IMR-90 (cell line): ENCODE results near the gene SBK2. TPM values are rescaled to one million over a fixed set of nuclear protein-coding genes. Genes with fewer than 3 reads are reported as not detected.

Experiments
- ATAC-seq: fragments of 200-7000 bp; cut with Tn5 transposase; 2 replicates; pipeline ENCODE4 v1.9.1; 2020; ENCODE audit warnings: low read depth, mild to moderate bottlenecking, moderate library complexity
- BruUV-seq: library from RNA; stranded (reverse); fragments of 400-500 nt; replicated peaks from 2 replicates; lab custom pipeline; 2021; lab: Mats Ljungman, UMichigan
- CTCF ChIA-PET: fragments of 300-600 bp; formaldehyde crosslinking; extraction: SDS; loops from one replicate; lab custom pipeline; 2021; ENCODE audit warnings: antibody characterized with exemption; lab: Yijun Ruan, JAX
- POLR2A ChIA-PET: fragments of 300-600 bp; sonication (Branson Sonifier 250); formaldehyde crosslinking; loops from one replicate; lab custom pipeline; 2022; ENCODE audit warnings: antibody characterized with exemption; ENCODE audit not compliant: unreplicated experiment; lab: Charles Lee
- DNase-seq: peaks from one replicate; pipeline ENCODE4 v3.0.0; 2013
- H2AFZ ChIP-seq: replicated peaks from 2 replicates; pipeline ENCODE3; 2013; ENCODE audit warnings: low read length, mild to moderate bottlenecking; ENCODE audit not compliant: poor library complexity
- H2AK5ac ChIP-seq: 2 replicates; pipeline ENCODE4 v1.6.1; 2013; ENCODE audit warnings: low read depth, low read length, inconsistent platforms
- H2AK9ac ChIP-seq: replicated peaks from 2 replicates; pipeline ENCODE3; 2013; ENCODE audit warnings: mild to moderate bottlenecking, low read depth, low read length, moderate library complexity; ENCODE audit not compliant: poor library complexity
- H2BK120ac ChIP-seq: 2 replicates; pipeline ENCODE4 v1.6.1; 2013; ENCODE audit warnings: low read depth, low read length, inconsistent platforms
- H2BK15ac ChIP-seq: 3 replicates; pipeline ENCODE4 v1.6.1; 2013; ENCODE audit warnings: low read depth, low read length, inconsistent platforms
- H2BK20ac ChIP-seq: 2 replicates; pipeline ENCODE4 v1.6.1; 2013; ENCODE audit warnings: low read depth, mild to moderate bottlenecking, inconsistent platforms, low read length, moderate library complexity
- H2BK5ac ChIP-seq: 2 replicates; pipeline ENCODE4 v1.6.1; 2013; ENCODE audit warnings: mild to moderate bottlenecking, low read depth, low read length, inconsistent platforms; ENCODE audit not compliant: poor library complexity, severe bottlenecking
- H3K14ac ChIP-seq: replicated peaks from 2 replicates; pipeline ENCODE4 v1.6.1; 2013; ENCODE audit warnings: low read depth, low read length, inconsistent platforms
- H3K18ac ChIP-seq: 2 replicates; pipeline ENCODE4 v1.6.1; 2013; ENCODE audit warnings: low read depth, low read length, control low read depth
- H3K23ac ChIP-seq: 2 replicates; pipeline ENCODE4 v1.6.1; 2013; ENCODE audit warnings: low read depth, low read length, inconsistent platforms
- H3K27ac ChIP-seq: 2 replicates; pipeline ENCODE4 v1.5.1; 2013; ENCODE audit warnings: mild to moderate bottlenecking, control low read depth, low read length; ENCODE audit not compliant: insufficient read depth
- H3K27me3 ChIP-seq: 2 replicates; pipeline ENCODE4 v1.6.1; 2013; ENCODE audit warnings: low read length; ENCODE audit not compliant: control insufficient read depth, insufficient read depth
- H3K36me3 ChIP-seq: 2 replicates; pipeline ENCODE4 v1.6.1; 2013; ENCODE audit warnings: low read length, mixed read lengths; ENCODE audit not compliant: control insufficient read depth, insufficient read depth
- H3K4ac ChIP-seq: 2 replicates; pipeline ENCODE4 v1.6.1; 2013; ENCODE audit warnings: low read depth, low read length, inconsistent platforms
- H3K4me1 ChIP-seq: 2 replicates; pipeline ENCODE4 v1.6.1; 2013; ENCODE audit warnings: low read length, mixed read lengths; ENCODE audit not compliant: control insufficient read depth, insufficient read depth
- H3K4me2 ChIP-seq: 2 replicates; pipeline ENCODE4 v1.6.1; 2013; ENCODE audit warnings: low read depth, mild to moderate bottlenecking, control low read depth, low read length, moderate library complexity
- H3K4me3 ChIP-seq: 2 replicates; pipeline ENCODE4 v1.5.1; 2013; ENCODE audit warnings: low read depth, mild to moderate bottlenecking, control low read depth, low read length, moderate library complexity; ENCODE audit not compliant: insufficient read depth
- H3K56ac ChIP-seq: 2 replicates; pipeline ENCODE4 v1.6.1; 2013; ENCODE audit warnings: low read length, inconsistent platforms; ENCODE audit not compliant: insufficient read depth; ENCODE audit errors: extremely low read depth
- H3K79me1 ChIP-seq, 2 experiments: 2 replicates each; pipeline ENCODE4 v1.6.1; 2013; ENCODE audit warnings: low read length in 2 of 2, inconsistent platforms in 1 of 2, low read depth in 1 of 2
- H3K9ac ChIP-seq: 2 replicates; pipeline ENCODE4 v1.6.1; 2013; ENCODE audit warnings: low read depth, low read length, control low read depth
- H3K9me1 ChIP-seq: 2 replicates; pipeline ENCODE4 v1.6.1; 2013; ENCODE audit warnings: low read length, inconsistent platforms; ENCODE audit not compliant: insufficient read depth
- H3K9me3 ChIP-seq: 2 replicates; pipeline ENCODE4 v1.6.1; 2013; ENCODE audit warnings: low read length; ENCODE audit not compliant: control insufficient read depth, insufficient read depth
- H4K20me1 ChIP-seq: 2 replicates; pipeline ENCODE4 v1.6.1; 2013; ENCODE audit warnings: low read length, inconsistent platforms; ENCODE audit not compliant: insufficient read depth
- H4K5ac ChIP-seq: 2 replicates; pipeline ENCODE4 v1.6.1; 2013; ENCODE audit warnings: mild to moderate bottlenecking, low read depth, low read length, control low read depth
- H4K8ac ChIP-seq, 2 experiments: 2 replicates each; pipeline ENCODE4 v1.6.1; 2013; ENCODE audit warnings: low read depth in 2 of 2, low read length in 2 of 2, control low read depth in 1 of 2, inconsistent platforms in 1 of 2
- H4K91ac ChIP-seq: 2 replicates; pipeline ENCODE4 v1.6.1; 2013; ENCODE audit warnings: low read depth, low read length, inconsistent platforms; ENCODE audit not compliant: insufficient read depth
- CHD1 ChIP-seq: IDR thresholded peaks from 2 replicates; pipeline ENCODE4 v1.6.1; 2012; ENCODE audit warnings: low read depth, low read length, improper control_type of control experiment
- WGBS, 2 experiments: methylation state at CpG; one replicate each; pipeline versions ENCODE4 v1.1.5 to v1.1.7; 2013; ENCODE audit warnings: missing lambda C conversion rate in 2 of 2; ENCODE audit not compliant: insufficient read length in 1 of 2; ENCODE audit errors: extremely low coverage in 2 of 2; 5-methylcytosine and 5-hydroxymethylcytosine counted together
- dilution Hi-C: fragments of 300-500 bp; cut with HindIII; formaldehyde crosslinking; loops from one replicate; pipeline ENCODE4 v1.14.3; 2018; ENCODE audit warnings: low sequenced_read_pairs; ENCODE audit not compliant: unreplicated experiment
- in situ Hi-C: fragments of 300-500 bp; cut with MboI; formaldehyde crosslinking; loops from 3 replicates; pipeline ENCODE4 v1.14.3; 2019; ENCODE audit warnings: low sequenced_read_pairs, inconsistent platforms, mixed read lengths
- intact Hi-C: fragments of 100-400 bp; cut with micrococcal nuclease; formaldehyde crosslinking; loops from 2 replicates; pipeline ENCODE4 v1.10.0; 2022
- polyA plus RNA-seq, 3 experiments: library from polyadenylated mRNA; depleted of rRNA; stranded (reverse); fragments of >200 nt; gene quantifications; 2 replicates each; pipeline ENCODE4 v1.2.3, GENCODE V29; 2012; ENCODE audit warnings: low replicate concordance in 1 of 3
- total RNA-seq: library from RNA; depleted of rRNA; stranded (reverse); fragments of >200 nt; gene quantifications from 2 replicates; pipeline ENCODE4 v1.2.3, GENCODE V29; 2012

SBK2 gene
- total and polyA plus RNA-seq, 2 of the 4 experiments (the other 2 are of a cell fraction) = 0.48 TPM; not detected in 1

DNA sequence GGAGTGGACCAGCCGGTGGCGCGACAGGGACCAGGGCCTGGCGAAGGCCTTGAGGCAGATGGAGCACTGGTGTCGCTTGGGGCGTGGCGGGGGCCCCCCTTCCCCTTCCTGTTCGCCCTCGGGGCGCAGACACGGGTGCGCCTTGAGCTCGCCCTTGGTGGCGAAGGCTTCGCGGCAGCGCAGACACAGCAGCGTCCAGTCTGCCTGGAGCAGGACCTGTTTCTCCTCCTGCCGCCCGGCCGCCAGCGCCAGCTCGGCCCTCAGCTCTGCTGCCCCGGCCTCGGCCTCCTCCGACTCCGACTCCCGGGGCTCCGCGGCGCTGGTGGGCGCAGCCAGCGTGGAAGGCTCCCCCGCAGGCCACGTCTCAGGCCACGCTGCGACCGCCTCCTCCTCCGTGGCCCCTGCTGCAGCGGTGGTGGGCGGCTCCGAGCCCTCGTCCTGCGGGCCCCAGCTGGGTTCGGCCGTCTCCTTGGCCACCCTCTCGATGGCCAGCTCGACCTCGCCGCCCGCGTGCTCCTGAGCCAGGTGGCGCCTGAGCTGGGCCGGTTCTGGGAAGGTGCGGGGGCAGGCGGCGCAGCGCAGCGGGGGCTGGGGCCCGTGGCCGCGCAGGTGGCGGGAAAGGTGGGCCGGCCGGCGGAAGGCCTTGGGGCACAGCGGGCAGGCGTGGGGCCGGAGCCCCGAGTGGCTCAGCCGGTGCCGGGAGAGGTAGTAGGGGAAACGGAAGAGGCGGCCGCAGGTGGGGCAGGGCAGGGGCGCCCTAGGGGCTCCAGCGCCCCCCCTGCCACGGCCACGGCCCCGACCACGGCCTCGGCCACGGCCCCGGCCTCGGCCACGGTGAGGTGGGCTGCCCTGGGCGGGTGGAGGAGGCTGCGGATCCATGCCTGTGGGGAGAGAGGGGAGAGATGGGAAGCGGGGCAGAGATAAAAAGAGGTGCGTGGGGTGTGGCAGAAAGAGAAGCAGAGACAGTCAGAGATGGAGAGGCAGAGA, 42.1 kb upstream of the SBK2 start:
- no peak overlapping the region for H2BK5ac ChIP-seq
- no peak overlapping the region for H3K56ac ChIP-seq
- peak overlapping the region; percentile 97; the same call in 1 of the 2 replicates for H3K4ac ChIP-seq
- no peak overlapping the region; the same call in 1 of the 2 replicates for H4K91ac ChIP-seq
- peak overlapping the region; percentile 87 for H3K4me3 ChIP-seq
- H4K8ac ChIP-seq = peak overlapping the region in 1 of 2 experiments; percentile 95; a peak in 1 of 4 replicates
- peaks cover 7% of the 10 kb centered on the region for H3K9me1 ChIP-seq
- no peak overlapping the region for H2BK120ac ChIP-seq
- H3K36me3 ChIP-seq = peaks cover 14% of the 10 kb centered on the region
- ATAC-seq = no peak
- 92% methylated on average over 49 of the region's 90 CpGs; no CpG with 5 or more reads in 1 of the 2 experiments for WGBS, 2 experiments
- H2BK20ac ChIP-seq = no peak overlapping the region
- H2AFZ ChIP-seq = no peak overlapping the region
- no peaks in the 10 kb centered on the region for H3K9me3 ChIP-seq
- peak overlapping the region; percentile 92; the same call in 1 of the 2 replicates for H2AK5ac ChIP-seq
- no peak overlapping the region for H3K18ac ChIP-seq
- H3K79me1 ChIP-seq = peaks cover 8 to 26% of the 10 kb centered on the region in 2 experiments
- intact Hi-C loops = no loop called here
- H4K20me1 ChIP-seq = no peaks in the 10 kb centered on the region; the same call in 1 of the 2 replicates
- in situ Hi-C loops = no loop called here
- DNase-seq = no peak
- H4K5ac ChIP-seq = no peak overlapping the region
- dilution Hi-C loops = no loop called here
- H3K9ac ChIP-seq = peak overlapping the region; percentile 98
- peak overlapping the region; percentile 98 for H3K4me2 ChIP-seq
- CTCF ChIA-PET = no interaction called here
- TF ChIP-seq CHD1 = no peak
- H2AK9ac ChIP-seq = peak overlapping the region; percentile 97
- no TSS peak for BruUV-seq
- peaks cover 4% of the 10 kb centered on the region; the same call in 1 of the 2 replicates for H3K4me1 ChIP-seq
- H3K23ac ChIP-seq = no peak overlapping the region
- no peak overlapping the region; the same call in 1 of the 2 replicates for H3K14ac ChIP-seq
- H2BK15ac ChIP-seq = no peak overlapping the region
- H3K27me3 ChIP-seq = no peaks in the 10 kb centered on the region
- peak overlapping the region; percentile 99 for H3K27ac ChIP-seq
- POLR2A ChIA-PET = no interaction called here
